Mucosa of stomach (tissue), 1 donor: ENCODE measurements around the gene UGCG.

Experiments used
- H3K27me3 ChIP-seq: one replicate; pipeline ENCODE4 v1.7.0; 2013; ENCODE audit warnings: mild to moderate bottlenecking, low read length; ENCODE audit not compliant: control insufficient read depth, insufficient read depth
- H3K36me3 ChIP-seq: one replicate; pipeline ENCODE4 v1.7.0; 2013; ENCODE audit warnings: low read length; ENCODE audit not compliant: control insufficient read depth, insufficient read depth
- H3K4me1 ChIP-seq: one replicate; pipeline ENCODE4 v1.7.0; 2013; ENCODE audit warnings: mild to moderate bottlenecking, low read length; ENCODE audit not compliant: control insufficient read depth, insufficient read depth
- H3K4me3 ChIP-seq: one replicate; pipeline ENCODE4 v1.7.0; 2013; ENCODE audit warnings: low read length
- H3K9ac ChIP-seq: one replicate; pipeline ENCODE4 v1.7.0; 2013; ENCODE audit warnings: mild to moderate bottlenecking, low read length, moderate library complexity
- H3K9me3 ChIP-seq: one replicate; pipeline ENCODE4 v1.7.0; 2013; ENCODE audit warnings: mild to moderate bottlenecking, low read length, moderate library complexity; ENCODE audit not compliant: control insufficient read depth
- donor health status: Pancreatic carcinoma.

The UGCG gene

DNA sequence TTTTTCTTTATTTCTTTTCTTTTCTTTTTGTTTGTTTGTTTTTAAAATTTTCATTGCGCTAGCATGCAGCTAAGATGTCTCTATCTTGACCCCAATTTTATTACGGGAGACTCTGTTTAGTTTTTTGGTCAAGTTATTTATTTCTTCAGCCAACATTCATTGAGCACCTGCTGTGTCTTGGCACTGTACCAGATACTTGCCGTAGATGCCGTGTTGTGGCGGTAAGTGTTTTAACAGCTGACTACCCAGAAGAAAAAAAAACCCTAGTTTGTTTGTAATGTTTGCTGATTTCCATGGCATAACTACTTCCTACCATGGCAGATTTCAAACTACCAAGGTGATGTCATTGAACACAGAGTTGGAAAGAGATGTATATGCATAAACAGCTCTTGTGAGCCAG lies 65.0 kb downstream of the UGCG start:
- Histone ChIP-seq H3K4me3 (no peak overlapping the region), H3K9me3 (no peaks in the 10 kb centered on the region), H3K9ac (no peak overlapping the region), H3K4me1 (peaks cover 76% of the 10 kb centered on the region), H3K36me3 (no peaks in the 10 kb centered on the region), H3K27me3 (no peaks in the 10 kb centered on the region)

DNA sequence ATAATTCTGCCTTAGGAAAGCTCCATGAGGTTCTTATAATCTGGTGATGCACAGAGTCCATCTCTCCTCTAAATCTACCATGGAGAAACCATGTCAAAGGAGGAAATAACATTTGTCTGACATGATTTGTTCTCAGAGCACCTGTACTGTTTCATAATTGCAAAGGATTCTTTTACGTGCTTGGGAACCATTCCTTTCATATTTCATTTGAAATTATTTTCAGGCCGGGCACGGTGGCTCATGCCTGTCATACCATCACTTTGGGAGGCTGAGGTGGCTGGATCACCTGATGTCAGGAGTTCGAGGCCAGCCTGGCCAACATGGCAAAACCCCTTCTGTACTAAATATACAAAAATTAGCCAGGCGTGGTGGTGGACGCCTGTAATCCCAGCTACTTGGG lies 65.4 kb downstream of the UGCG start:
- H3K4me1 ChIP-seq: peaks cover 79% of the 10 kb centered on the region
- no peak overlapping the region for H3K4me3 ChIP-seq
- no peaks in the 10 kb centered on the region for H3K27me3 ChIP-seq
- H3K36me3 ChIP-seq: no peaks in the 10 kb centered on the region
- H3K9me3 ChIP-seq: no peaks in the 10 kb centered on the region
- no peak overlapping the region for H3K9ac ChIP-seq

DNA sequence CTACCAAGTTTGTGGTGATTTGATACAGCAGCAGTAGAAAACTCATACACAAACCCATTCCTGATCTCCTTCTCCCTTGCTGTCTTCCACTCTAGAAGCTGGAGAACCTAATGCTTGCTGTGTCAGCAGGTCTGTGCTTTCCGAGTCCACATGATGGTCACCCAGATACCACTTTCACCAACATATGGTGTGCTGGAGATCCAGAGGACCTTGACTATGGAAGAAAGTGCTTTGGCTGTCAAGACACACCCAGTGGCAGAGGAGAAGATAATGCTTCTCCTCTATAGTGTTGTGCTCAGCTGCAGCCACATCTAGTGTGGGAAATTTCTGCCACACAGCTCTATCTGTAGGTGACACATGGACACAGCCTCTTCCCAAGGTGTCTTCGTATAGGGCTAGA lies 67.4 kb downstream of the UGCG start:
- Histone ChIP-seq H3K4me3 (no peak overlapping the region), H3K36me3 (no peaks in the 10 kb centered on the region), H3K4me1 (peaks cover 61% of the 10 kb centered on the region), H3K9ac (no peak overlapping the region), H3K9me3 (no peaks in the 10 kb centered on the region), H3K27me3 (no peaks in the 10 kb centered on the region)

DNA sequence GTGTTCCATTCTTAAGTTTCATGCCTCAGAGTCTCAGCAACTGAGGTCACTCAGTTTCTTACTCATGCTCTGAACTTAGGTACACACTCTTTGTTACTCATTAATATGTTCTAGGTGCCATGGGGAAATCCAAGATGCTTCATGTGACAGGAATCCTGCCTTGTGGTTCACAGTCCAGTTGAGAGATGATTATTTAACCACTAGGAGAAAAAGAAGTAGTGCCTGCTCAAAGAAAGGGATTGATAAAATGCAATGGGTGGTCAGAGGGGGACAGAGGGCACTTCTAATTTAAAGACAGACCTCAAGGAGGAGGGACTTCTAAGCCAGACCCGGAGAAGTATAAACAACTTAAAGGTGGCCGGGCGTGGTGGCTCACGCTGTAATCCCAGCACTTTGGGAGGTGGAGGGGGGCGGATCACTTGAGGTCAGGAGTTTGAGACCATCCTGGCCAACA lies 69.0 kb downstream of the UGCG start:
- peak overlapping the region; percentile 33 for H3K9ac ChIP-seq
- H3K27me3 ChIP-seq: no peaks in the 10 kb centered on the region
- H3K36me3 ChIP-seq: no peaks in the 10 kb centered on the region
- peaks cover 50% of the 10 kb centered on the region for H3K4me1 ChIP-seq
- no peak overlapping the region for H3K4me3 ChIP-seq
- H3K9me3 ChIP-seq: no peaks in the 10 kb centered on the region

DNA sequence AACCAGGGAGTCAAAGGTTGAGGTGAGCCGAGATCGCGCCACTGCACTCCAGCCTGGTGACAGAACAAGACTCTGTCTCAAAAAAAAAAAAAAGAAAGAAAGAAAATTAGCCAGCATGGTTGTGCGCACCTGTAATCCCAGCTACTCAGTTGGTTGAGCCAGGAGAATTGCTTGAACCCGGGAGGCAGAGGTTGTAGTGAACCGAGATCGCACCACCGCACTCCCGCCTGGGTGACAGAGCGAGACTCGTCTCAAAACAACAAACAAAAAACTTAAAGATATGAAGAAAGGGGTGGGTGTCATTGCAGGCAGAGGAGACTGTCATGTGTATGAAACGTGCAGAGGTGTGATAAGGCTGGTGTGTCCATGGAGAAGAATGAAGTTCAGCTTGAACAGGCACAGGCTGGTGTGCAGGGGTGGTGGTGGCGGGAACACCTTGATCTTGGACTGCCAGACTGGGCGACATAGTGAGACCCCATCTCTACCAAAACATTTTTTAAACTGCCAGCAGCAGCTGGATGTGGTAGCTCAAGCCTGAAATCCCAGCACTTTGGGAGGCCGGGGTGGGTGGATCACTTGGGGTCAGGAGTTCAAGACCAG lies 69.6 kb downstream of the UGCG start:
- H3K4me1 ChIP-seq: peaks cover 44% of the 10 kb centered on the region
- H3K27me3 ChIP-seq: no peaks in the 10 kb centered on the region
- H3K9me3 ChIP-seq: no peaks in the 10 kb centered on the region
- H3K4me3 ChIP-seq: no peak overlapping the region
- no peak overlapping the region for H3K9ac ChIP-seq
- H3K36me3 ChIP-seq: no peaks in the 10 kb centered on the region

DNA sequence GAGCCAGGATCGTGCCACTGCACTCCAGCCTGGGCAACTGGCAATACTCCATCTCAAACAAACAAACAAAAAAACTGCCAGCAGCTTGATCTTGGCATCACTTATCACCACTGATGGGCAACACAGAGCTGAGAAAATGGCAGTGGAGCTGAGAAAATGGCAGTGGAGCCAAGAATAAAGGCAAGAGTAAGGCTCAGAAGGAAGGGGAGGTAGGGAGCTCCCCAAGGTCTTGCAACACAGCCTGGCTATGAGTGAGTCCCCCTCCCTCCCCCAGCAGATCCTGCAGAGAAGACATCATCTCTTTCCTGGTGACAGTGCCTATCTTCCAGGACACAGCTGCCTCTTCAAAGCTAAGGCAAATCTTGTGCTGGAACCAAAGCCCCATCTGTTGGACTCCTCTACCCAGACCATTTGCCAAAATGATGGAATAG lies 70.3 kb downstream of the UGCG start:
- no peak overlapping the region for H3K9ac ChIP-seq

DNA sequence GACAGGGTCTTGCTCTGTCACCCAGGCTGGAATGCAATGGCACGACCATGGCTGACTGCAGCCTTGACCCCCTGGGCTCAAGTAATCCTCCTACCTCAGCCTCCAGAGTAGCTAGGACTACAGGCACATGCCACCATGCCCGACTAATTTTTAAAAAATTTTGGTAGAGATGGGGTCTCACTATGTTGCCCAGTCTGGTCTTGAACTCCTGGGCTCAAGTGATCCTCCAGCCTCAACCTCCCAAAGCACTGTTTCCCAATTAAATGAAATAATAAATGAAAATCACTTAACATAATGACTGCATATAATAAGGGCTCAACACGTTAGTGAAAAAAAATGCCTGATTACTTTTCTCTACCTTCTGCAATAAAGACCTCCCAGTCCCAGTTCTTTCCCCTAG lies 71.0 kb downstream of the UGCG start:
- Histone ChIP-seq H3K9me3 (no peaks in the 10 kb centered on the region), H3K36me3 (no peaks in the 10 kb centered on the region), H3K4me3 (no peak overlapping the region), H3K4me1 (peaks cover 30% of the 10 kb centered on the region), H3K27me3 (no peaks in the 10 kb centered on the region), H3K9ac (no peak overlapping the region)

More for the DNA sequence above, 70.3 kb downstream of the UGCG start:
- H3K4me3 ChIP-seq: no peak overlapping the region
- no peaks in the 10 kb centered on the region for H3K36me3 ChIP-seq
- peaks cover 38% of the 10 kb centered on the region for H3K4me1 ChIP-seq
- no peaks in the 10 kb centered on the region for H3K9me3 ChIP-seq
- no peaks in the 10 kb centered on the region for H3K27me3 ChIP-seq

DNA sequence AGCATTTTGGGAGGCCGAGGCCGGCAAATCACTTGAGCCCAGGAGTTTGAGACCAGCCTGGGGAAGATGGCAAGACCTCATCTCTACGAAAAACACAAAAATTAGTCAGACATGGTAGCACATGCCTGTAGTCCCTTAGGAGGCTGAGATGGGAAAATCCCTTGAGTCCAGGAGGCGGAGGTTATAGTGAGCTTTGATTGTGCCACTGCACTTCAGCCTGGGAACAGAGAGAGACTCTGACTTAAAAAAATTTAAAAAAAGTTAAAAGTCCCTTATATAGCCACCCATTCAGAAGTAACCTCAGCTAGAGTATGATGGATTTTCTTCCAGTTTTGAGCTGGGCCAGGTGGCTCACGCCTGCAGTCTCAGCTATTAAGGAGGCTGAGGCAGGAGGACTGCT lies 72.4 kb downstream of the UGCG start:
- H3K9me3 ChIP-seq: no peaks in the 10 kb centered on the region
- H3K27me3 ChIP-seq: no peaks in the 10 kb centered on the region
- no peaks in the 10 kb centered on the region for H3K36me3 ChIP-seq
- no peak overlapping the region for H3K4me3 ChIP-seq
- no peak overlapping the region for H3K9ac ChIP-seq
- H3K4me1 ChIP-seq: peaks cover 35% of the 10 kb centered on the region

DNA sequence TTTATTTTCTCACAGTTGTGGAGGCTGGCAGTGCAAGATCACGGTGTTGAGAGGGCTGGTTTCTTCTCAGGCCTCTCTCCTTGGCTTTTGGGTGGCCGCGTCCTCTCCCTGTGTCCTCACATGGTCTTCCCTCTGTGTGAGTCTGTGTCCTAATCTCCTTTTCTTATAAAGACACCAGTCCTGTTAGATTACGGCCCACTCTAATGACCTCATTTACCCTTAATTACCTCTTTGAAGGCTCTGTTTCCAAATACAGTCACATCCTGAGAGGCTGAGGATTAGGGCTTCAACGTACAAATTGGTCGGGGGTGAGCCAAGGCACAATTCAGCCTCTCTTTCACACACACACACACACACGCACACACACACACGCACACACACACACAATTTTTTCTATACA lies 73.0 kb downstream of the UGCG start:
- peaks cover 36% of the 10 kb centered on the region for H3K4me1 ChIP-seq
- H3K4me3 ChIP-seq: no peak overlapping the region
- no peaks in the 10 kb centered on the region for H3K9me3 ChIP-seq
- H3K36me3 ChIP-seq: no peaks in the 10 kb centered on the region
- no peaks in the 10 kb centered on the region for H3K27me3 ChIP-seq
- H3K9ac ChIP-seq: no peak overlapping the region

DNA sequence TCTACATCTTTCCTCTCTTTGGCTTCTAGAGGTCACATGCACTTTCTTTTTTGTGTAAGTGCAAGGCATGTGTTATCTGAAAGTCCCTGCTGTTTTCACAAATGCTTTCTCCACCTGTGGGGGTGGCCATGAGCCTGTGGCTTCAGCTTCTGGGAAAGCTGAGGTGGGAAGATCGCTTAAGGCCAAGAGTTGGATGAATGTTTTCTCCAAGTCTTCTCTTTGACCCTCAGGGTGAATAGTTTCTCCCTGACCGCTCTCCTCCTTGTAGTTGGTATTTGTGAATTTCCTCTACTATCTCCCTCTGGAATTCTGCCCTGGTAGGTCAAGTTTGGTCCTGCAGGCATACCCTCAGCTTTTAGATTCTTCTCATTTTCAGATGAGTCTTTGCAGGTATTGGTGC lies 74.2 kb downstream of the UGCG start:
- H3K36me3 ChIP-seq: no peaks in the 10 kb centered on the region
- no peak overlapping the region for H3K9ac ChIP-seq
- peaks cover 39% of the 10 kb centered on the region for H3K4me1 ChIP-seq
- H3K4me3 ChIP-seq: no peak overlapping the region
- H3K27me3 ChIP-seq: no peaks in the 10 kb centered on the region
- H3K9me3 ChIP-seq: no peaks in the 10 kb centered on the region

DNA sequence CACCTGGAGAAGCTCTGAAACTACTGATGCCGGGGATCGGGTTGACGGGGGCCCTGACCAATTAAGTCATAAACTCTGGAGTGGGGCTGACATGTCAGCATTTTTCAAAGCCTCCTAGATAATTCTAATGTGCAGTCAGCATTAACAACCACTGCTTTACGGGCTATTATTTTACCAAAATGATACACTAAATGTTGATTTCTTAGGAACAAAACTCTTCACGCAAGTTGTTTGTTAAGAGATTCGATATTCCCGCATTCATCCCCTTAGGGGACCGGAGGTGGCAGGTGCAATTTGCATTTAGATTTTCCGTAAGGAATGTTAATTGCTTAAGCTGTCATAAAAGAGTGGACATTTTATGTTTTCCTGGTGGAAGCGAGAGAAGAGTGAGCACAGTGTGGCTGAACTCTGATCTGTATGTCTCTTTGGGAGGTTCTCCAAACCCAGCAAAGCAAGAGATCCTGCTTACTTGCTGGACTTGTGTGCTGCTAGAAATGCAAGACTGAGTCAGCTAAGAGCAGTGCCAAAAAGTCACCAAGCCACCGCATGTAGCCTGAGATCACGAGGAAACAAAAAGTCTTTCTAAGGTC lies 77.6 kb downstream of the UGCG start:
- Histone ChIP-seq H3K9me3 (no peaks in the 10 kb centered on the region), H3K9ac (peak overlapping the region; percentile 60), H3K36me3 (no peaks in the 10 kb centered on the region), H3K4me1 (peaks cover 29% of the 10 kb centered on the region), H3K27me3 (no peaks in the 10 kb centered on the region), H3K4me3 (no peak overlapping the region)

DNA sequence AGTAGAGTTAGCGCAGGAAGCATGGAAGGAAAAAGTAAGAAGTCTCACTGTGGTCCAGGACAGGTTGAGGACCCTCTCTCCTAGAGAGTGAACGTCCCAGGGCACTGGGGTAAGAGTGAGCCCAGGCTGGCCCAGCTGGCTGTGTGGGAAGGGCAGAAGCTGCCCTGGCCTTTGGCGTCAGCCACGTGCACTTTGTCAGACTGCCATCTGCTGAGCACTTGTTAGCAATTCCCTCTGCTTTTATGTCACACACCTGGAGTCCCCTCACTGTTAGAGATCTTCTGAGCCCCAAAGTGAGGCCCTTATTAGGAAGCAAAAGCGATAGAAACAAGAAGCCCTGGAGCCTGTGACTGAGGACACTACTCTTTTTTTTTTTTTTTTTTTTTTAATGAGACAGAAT lies 79.1 kb downstream of the UGCG start:
- no peak overlapping the region for H3K4me3 ChIP-seq
- no peaks in the 10 kb centered on the region for H3K27me3 ChIP-seq
- H3K36me3 ChIP-seq: no peaks in the 10 kb centered on the region
- no peaks in the 10 kb centered on the region for H3K9me3 ChIP-seq
- H3K4me1 ChIP-seq: peaks cover 29% of the 10 kb centered on the region
- no peak overlapping the region for H3K9ac ChIP-seq

DNA sequence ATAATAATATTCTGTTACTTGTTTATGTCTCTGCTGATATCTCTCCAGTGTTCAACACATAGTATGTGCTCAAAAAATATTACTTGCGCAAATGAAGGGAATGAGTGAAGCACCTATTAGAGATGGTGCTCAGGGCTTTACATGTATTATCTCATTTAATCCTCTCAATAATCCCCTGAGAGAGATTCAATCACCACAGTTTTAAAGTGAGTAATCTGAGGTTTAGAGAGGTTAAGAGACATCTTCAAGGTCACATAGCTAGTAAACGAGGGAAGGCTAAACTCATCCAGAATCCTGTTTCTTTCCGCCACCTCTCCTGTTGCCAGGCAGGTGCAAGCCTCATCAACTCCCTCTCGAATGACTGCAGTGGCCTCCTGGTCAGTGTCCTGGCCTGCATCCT lies 82.0 kb downstream of the UGCG start:
- Histone ChIP-seq H3K9me3 (no peaks in the 10 kb centered on the region), H3K36me3 (no peaks in the 10 kb centered on the region), H3K9ac (no peak overlapping the region), H3K27me3 (no peaks in the 10 kb centered on the region), H3K4me3 (no peak overlapping the region), H3K4me1 (peaks cover 21% of the 10 kb centered on the region)
